Lung (tissue), 12 donors: Measurements from ENCODE around the gene TMIGD2. TPM values are rescaled to one million over a fixed set of nuclear protein-coding genes. Genes with fewer than 3 reads are reported as not detected.

Experiments
- ATAC-seq: fragments of 200-7000 bp; cut with Tn5 transposase; one replicate; pipeline ENCODE4 v1.9.1; 2020; ENCODE audit warnings: moderate number of reproducible peaks; ENCODE audit not compliant: insufficient read depth, low FRiP score
- DNase-seq, 3 donors: peaks; one replicate each; pipeline ENCODE4 v3.0.0-alpha.2; 2013 to 2017
- H3K27ac ChIP-seq, 2 donors: one replicate each; pipeline ENCODE4 v1.5.1; 2013; ENCODE audit warnings: mild to moderate bottlenecking in 2 of 2, moderate library complexity in 2 of 2, control low read depth in 1 of 2, inconsistent platforms in 1 of 2, low read depth in 1 of 2, low read length in 1 of 2
- H3K27me3 ChIP-seq, 3 donors: one replicate each; pipeline ENCODE4 v1.5.1; 2013; ENCODE audit warnings: low read length in 2 of 3; ENCODE audit not compliant: control insufficient read depth in 3 of 3, insufficient read depth in 3 of 3
- H3K36me3 ChIP-seq, 4 donors: one replicate each; pipeline ENCODE4 v1.5.1; 2013; ENCODE audit warnings: low read length in 4 of 4, mild to moderate bottlenecking in 1 of 4, moderate library complexity in 1 of 4; ENCODE audit not compliant: control insufficient read depth in 4 of 4, insufficient read depth in 4 of 4
- H3K4me1 ChIP-seq, 5 donors: one replicate each; pipeline ENCODE4 v1.5.1; 2013; ENCODE audit warnings: low read length in 5 of 5, mild to moderate bottlenecking in 2 of 5, moderate library complexity in 1 of 5; ENCODE audit not compliant: control insufficient read depth in 5 of 5, insufficient read depth in 5 of 5
- H3K4me3 ChIP-seq: one replicate; pipeline ENCODE4 v1.5.1; 2013; ENCODE audit warnings: mild to moderate bottlenecking, control low read depth, moderate library complexity
- H3K9ac ChIP-seq, 2 donors: one replicate each; pipeline ENCODE4 v1.5.1; 2013; ENCODE audit warnings: low read length in 2 of 2, control low read depth in 1 of 2; ENCODE audit not compliant: insufficient read depth in 1 of 2
- H3K9me3 ChIP-seq, 4 donors: one replicate each; pipeline ENCODE4 v1.5.1; 2013; ENCODE audit warnings: low read length in 3 of 4, mild to moderate bottlenecking in 1 of 4, moderate library complexity in 1 of 4; ENCODE audit not compliant: control insufficient read depth in 4 of 4, insufficient read depth in 3 of 4
- WGBS, 2 donors: extraction: QIAGEN DNeasy Blood & Tissue Kit; methylation state at CpG; one replicate each; pipeline ENCODE4 v1.1.7; 2013; 5-methylcytosine and 5-hydroxymethylcytosine counted together
- polyA plus RNA-seq, 2 donors: library from polyadenylated mRNA; stranded (reverse); fragments of 200-250 nt; gene quantifications; one replicate each; pipeline ENCODE4 v1.2.1, GENCODE V29; 2013
- total RNA-seq, 2 donors: library from RNA; depleted of rRNA in 1 of 2; stranded (reverse); fragments of >200 nt in 1 of 2; gene quantifications; one replicate each; pipeline ENCODE4 v1.2.1, GENCODE V29; 2014 to 2021
- TF ChIP-seq, protein P1 (sequence below): IDR thresholded peaks from 2 replicates; pipeline ENCODE4 v1.5.1; 2012; ENCODE audit warnings: mild to moderate bottlenecking; ENCODE audit errors: control extremely low read depth, extremely low read depth
- donor health status: control.
- donor health status: control.
- donor health status: Bipolar disorder and iron deficiency.
- donor health status: healthy.
- donor health status: DM: yes; HTN: yes; CAD: no.

The TMIGD2 gene
- total and polyA plus RNA-seq, 4 donors, result 0.34 to 1.7 (median 1.1) TPM

DNA sequence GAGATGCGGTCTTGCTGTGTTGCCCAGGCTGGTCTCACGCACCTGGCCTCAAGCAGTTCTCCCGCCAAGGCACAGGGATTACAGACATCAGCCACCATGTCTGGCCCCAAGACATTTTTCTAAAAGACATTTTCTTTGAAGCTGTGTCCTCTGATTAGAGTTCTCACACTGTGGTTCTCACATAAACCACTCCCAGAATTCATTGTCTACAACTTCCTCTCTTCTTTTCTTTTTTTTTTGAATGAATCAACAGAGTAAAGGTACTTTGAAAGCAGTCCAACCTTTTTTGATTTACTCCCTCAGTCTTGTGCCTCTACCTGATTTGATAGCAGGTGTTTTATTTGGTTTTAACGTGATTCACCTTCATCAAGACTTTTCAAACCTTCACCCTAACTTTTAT lies 37.4 kb downstream of the TMIGD2 start:
- H3K9ac ChIP-seq, result no peak overlapping the region
- no peak overlapping the region for H3K27ac ChIP-seq
- no peaks in the 10 kb centered on the region for H3K4me1 ChIP-seq
- TF ChIP-seq, protein P1, sequence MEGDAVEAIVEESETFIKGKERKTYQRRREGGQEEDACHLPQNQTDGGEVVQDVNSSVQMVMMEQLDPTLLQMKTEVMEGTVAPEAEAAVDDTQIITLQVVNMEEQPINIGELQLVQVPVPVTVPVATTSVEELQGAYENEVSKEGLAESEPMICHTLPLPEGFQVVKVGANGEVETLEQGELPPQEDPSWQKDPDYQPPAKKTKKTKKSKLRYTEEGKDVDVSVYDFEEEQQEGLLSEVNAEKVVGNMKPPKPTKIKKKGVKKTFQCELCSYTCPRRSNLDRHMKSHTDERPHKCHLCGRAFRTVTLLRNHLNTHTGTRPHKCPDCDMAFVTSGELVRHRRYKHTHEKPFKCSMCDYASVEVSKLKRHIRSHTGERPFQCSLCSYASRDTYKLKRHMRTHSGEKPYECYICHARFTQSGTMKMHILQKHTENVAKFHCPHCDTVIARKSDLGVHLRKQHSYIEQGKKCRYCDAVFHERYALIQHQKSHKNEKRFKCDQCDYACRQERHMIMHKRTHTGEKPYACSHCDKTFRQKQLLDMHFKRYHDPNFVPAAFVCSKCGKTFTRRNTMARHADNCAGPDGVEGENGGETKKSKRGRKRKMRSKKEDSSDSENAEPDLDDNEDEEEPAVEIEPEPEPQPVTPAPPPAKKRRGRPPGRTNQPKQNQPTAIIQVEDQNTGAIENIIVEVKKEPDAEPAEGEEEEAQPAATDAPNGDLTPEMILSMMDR, result no peak
- no peaks in the 10 kb centered on the region for H3K27me3 ChIP-seq
- no peak for DNase-seq
- ATAC-seq, result no peak
- peaks cover 0 to 51% (median 16%) of the 10 kb centered on the region in 4 donors for H3K36me3 ChIP-seq
- H3K4me3 ChIP-seq, result no peak overlapping the region
- 68 to 74% methylated on average over 4 of the region's 4 CpGs for WGBS, 2 donors
- H3K9me3 ChIP-seq, result no peaks in the 10 kb centered on the region

GRCh38 chr19:4260613-4261191 lies 41.5 kb downstream of the TMIGD2 start:
- TF ChIP-seq, protein P1, result no peak
- no peak overlapping the region for H3K9ac ChIP-seq
- H3K4me1 ChIP-seq, result no peaks in the 10 kb centered on the region
- peaks cover 11 to 55% (median 13%) of the 10 kb centered on the region in 4 donors for H3K36me3 ChIP-seq
- H3K27me3 ChIP-seq, result no peaks in the 10 kb centered on the region
- DNase-seq (no peak), ATAC-seq (no peak)
- no peak overlapping the region for H3K27ac ChIP-seq
- peaks cover 0 to 6% (median 0%) of the 10 kb centered on the region in 4 donors for H3K9me3 ChIP-seq
- H3K4me3 ChIP-seq, result no peak overlapping the region
- WGBS, 2 donors, result 76 to 85% methylated on average over 11 of the region's 11 CpGs

GRCh38 chr19:4258181-4258580 lies 44.0 kb downstream of the TMIGD2 start:
- Histone ChIP-seq H3K36me3 (peaks cover 14 to 64% (median 24%) of the 10 kb centered on the region in 4 donors), H3K9ac (no peak overlapping the region), H3K9me3 (peaks cover 0 to 12% (median 0%) of the 10 kb centered on the region in 4 donors), H3K4me1 (no peaks in the 10 kb centered on the region), H3K27ac (no peak overlapping the region), H3K27me3 (no peaks in the 10 kb centered on the region), H3K4me3 (no peak overlapping the region)
- ATAC-seq (no peak), DNase-seq (no peak)
- WGBS, 2 donors, result 95 to 97% methylated on average over 28 of the region's 28 CpGs
- TF ChIP-seq, protein P1, result no peak

- H3K9me3 ChIP-seq, result peaks cover 0 to 12% (median 0%) of the 10 kb centered on the region in 4 donors
- 88 to 89% methylated on average over 6 of the region's 6 CpGs for WGBS, 2 donors
- TF ChIP-seq, protein P1, result no peak
- H3K9ac ChIP-seq, result no peak overlapping the region
- no peaks in the 10 kb centered on the region for H3K4me1 ChIP-seq
- ATAC-seq, result no peak
- peaks cover 14 to 60% (median 28%) of the 10 kb centered on the region in 4 donors for H3K36me3 ChIP-seq
- H3K27ac ChIP-seq, result no peak overlapping the region
- H3K27me3 ChIP-seq, result no peaks in the 10 kb centered on the region
- no peak for DNase-seq
- H3K4me3 ChIP-seq, result no peak overlapping the region
Measured at GRCh38 chr19:4257025-4257424, 45.2 kb downstream of the TMIGD2 start.
